CD4-positive, alpha-beta T cell (primary cell): Measurements from ENCODE around the gene SPTBN1. TPM values are rescaled to one million over a fixed set of nuclear protein-coding genes. Genes with fewer than 3 reads are reported as not detected.
A peak's percentile ranks its signal among the peaks of the same experiment; 100 is the strongest.

Experiments
- ATAC-seq: fragments of 200-7000 bp; cut with Tn5 transposase; one replicate; pipeline ENCODE4 v1.10.0; 2022; ENCODE audit warnings: mild to moderate bottlenecking; ENCODE audit not compliant: poor library complexity
- CTCF ChIA-PET: fragments of 350-600 bp; sonication (Branson Sonifier 250); formaldehyde crosslinking; loops from one replicate; lab custom pipeline; 2021; ENCODE audit warnings: antibody characterized with exemption, inconsistent platforms; lab: Charles Lee
- POLR2A ChIA-PET: fragments of 350-600 bp; sonication (Branson Sonifier 250); formaldehyde crosslinking; loops from one replicate; lab custom pipeline; 2021; ENCODE audit warnings: antibody characterized with exemption, inconsistent platforms; lab: Charles Lee
- DNase-seq, 14 experiments: peaks; one replicate each; pipeline ENCODE4 v3.0.0-alpha.2; 2013 to 2020; ENCODE audit warnings: mixed read lengths in 2 of 14
- H3K27ac ChIP-seq, 2 donors: one replicate each; pipeline versions ENCODE4 v1.5.1 to v1.7.0; 2013; ENCODE audit warnings: low read length in 2 of 2, low read depth in 1 of 2, mild to moderate bottlenecking in 1 of 2
- H3K27me3 ChIP-seq, 2 experiments: 1 replicate in 1 of 2; 2 replicates in 1 of 2; pipeline versions ENCODE4 v1.6.1 to v1.7.0; 2013; ENCODE audit warnings: low read length in 2 of 2, control low read depth in 1 of 2, mild to moderate bottlenecking in 1 of 2, moderate library complexity in 1 of 2; ENCODE audit not compliant: insufficient read depth in 2 of 2, control insufficient read depth in 1 of 2
- H3K36me3 ChIP-seq: one replicate; pipeline ENCODE4 v1.6.1; 2013; ENCODE audit warnings: low read length, control low read depth; ENCODE audit not compliant: insufficient read depth
- H3K4me1 ChIP-seq: one replicate; pipeline ENCODE4 v1.6.1; 2013; ENCODE audit warnings: low read length, control low read depth; ENCODE audit not compliant: insufficient read depth
- H3K4me3 ChIP-seq: one replicate; pipeline ENCODE4 v1.5.1; 2013; ENCODE audit warnings: mild to moderate bottlenecking, low read length, moderate library complexity
- H3K9me3 ChIP-seq, 2 experiments: 1 replicate in 1 of 2; 2 replicates in 1 of 2; pipeline versions ENCODE4 v1.6.1 to v1.7.0; 2013; ENCODE audit warnings: low read length in 2 of 2, mild to moderate bottlenecking in 2 of 2, control low read depth in 1 of 2, moderate library complexity in 1 of 2; ENCODE audit not compliant: control insufficient read depth in 1 of 2, insufficient read depth in 1 of 2
- H3K27ac Mint-ChIP-seq: one replicate; pipeline ENCODE4 v1.8.0; 2020; ENCODE audit warnings: mixed read lengths
- H3K27me3 Mint-ChIP-seq: one replicate; pipeline ENCODE4 v1.8.0; 2021; ENCODE audit warnings: mixed read lengths
- H3K36me3 Mint-ChIP-seq: one replicate; pipeline ENCODE4 v1.8.0; 2021; ENCODE audit warnings: low read depth, mixed read lengths
- H3K4me1 Mint-ChIP-seq: one replicate; pipeline ENCODE4 v1.8.0; 2021; ENCODE audit warnings: low read depth, mixed read lengths
- H3K4me3 Mint-ChIP-seq: one replicate; pipeline ENCODE4 v1.8.0; 2020; ENCODE audit warnings: mild to moderate bottlenecking, mixed read lengths
- H3K9me3 Mint-ChIP-seq: one replicate; pipeline ENCODE4 v1.8.0; 2020; ENCODE audit warnings: mixed read lengths
- intact Hi-C, 2 experiments: fragments of 100-400 bp; cut with DNase I in 1 of 2; cut with micrococcal nuclease in 1 of 2; formaldehyde crosslinking; loops; one replicate each; pipeline versions ENCODE4 v1.15.1 to v1.9.0; 2023 to 2025; cut with DNase I, micrococcal nuclease
- total RNA-seq, 174 experiments: library from RNA in 2 of 174; stranded (reverse) in 2 of 174; gene quantifications; one replicate each; pipeline ENCODE4 v1.2.3 and lab custom pipeline; 2021 to 2026
- TF ChIP-seq, protein P1 (sequence below): fragments of 200-600 bp; IDR thresholded peaks from one replicate; pipeline ENCODE4 v1.8.0; 2022; ENCODE audit warnings: antibody characterized with exemption, mild to moderate bottlenecking

SPTBN1 gene
- total RNA-seq, 2 experiments from 2014 or later: 156 to 166 TPM

DNA sequence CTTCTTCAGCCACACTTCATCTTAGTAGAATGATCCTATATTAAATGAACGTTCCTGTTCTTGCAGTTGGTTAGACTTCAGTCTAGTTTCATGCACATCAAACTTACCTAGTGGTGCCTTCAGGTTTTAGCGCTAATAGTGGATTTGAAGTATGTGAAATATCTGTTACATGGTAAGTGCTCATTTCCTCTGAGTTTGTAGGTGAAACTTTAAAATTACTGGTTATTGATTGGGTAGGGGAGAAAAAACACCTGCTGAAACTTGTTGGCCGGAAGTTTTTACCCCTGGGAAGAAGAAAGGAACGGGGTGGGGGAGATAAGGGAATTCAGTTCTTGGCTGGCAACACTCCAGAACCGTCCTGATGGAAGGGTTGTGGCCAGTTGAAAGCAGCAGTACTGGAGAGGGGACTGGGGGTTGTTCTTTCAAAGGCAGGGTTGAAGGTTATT lies 112.8 kb downstream of the SPTBN1 start:
- H3K4me1 Mint-ChIP-seq: peaks cover 95% of the 10 kb centered on the region
- H3K4me3 ChIP-seq: peak overlapping the region; percentile 31
- ChIA-PET POLR2A (interaction anchor here (0.9 to 2.1 kb wide), 4 partner anchors 10 to 31 kb away, joined by 3 to 30 read pairs (median 5); no protein-coding TSS in a partner anchor), CTCF (interaction anchor here (4.9 kb wide), 1 partner anchor 10 kb away, joined by 30 read pairs; no protein-coding TSS in a partner anchor)
- H3K27me3 Mint-ChIP-seq: no peaks in the 10 kb centered on the region
- H3K9me3 Mint-ChIP-seq: no peaks in the 10 kb centered on the region
- H3K27ac Mint-ChIP-seq: peak overlapping the region; percentile 96
- peaks cover 21% of the 10 kb centered on the region for H3K36me3 Mint-ChIP-seq
- peaks cover 4% of the 10 kb centered on the region for H3K36me3 ChIP-seq
- H3K27me3 ChIP-seq: no peaks in the 10 kb centered on the region
- peaks cover 80% of the 10 kb centered on the region for H3K4me1 ChIP-seq
- peak in 2 of 14 experiments; percentile 49 to 61 for DNase-seq
- intact Hi-C loops: loop anchor here in 1 of 2 experiments (1.0 kb wide), 1 partner anchor 9 kb away; no protein-coding TSS in a partner anchor
- peak overlapping the region; percentile 89 to 98 for H3K27ac ChIP-seq
- TF ChIP-seq, protein P1, sequence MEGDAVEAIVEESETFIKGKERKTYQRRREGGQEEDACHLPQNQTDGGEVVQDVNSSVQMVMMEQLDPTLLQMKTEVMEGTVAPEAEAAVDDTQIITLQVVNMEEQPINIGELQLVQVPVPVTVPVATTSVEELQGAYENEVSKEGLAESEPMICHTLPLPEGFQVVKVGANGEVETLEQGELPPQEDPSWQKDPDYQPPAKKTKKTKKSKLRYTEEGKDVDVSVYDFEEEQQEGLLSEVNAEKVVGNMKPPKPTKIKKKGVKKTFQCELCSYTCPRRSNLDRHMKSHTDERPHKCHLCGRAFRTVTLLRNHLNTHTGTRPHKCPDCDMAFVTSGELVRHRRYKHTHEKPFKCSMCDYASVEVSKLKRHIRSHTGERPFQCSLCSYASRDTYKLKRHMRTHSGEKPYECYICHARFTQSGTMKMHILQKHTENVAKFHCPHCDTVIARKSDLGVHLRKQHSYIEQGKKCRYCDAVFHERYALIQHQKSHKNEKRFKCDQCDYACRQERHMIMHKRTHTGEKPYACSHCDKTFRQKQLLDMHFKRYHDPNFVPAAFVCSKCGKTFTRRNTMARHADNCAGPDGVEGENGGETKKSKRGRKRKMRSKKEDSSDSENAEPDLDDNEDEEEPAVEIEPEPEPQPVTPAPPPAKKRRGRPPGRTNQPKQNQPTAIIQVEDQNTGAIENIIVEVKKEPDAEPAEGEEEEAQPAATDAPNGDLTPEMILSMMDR: no peak
- H3K4me3 Mint-ChIP-seq: peak overlapping the region; percentile 85
- ATAC-seq: no peak
- no peaks in the 10 kb centered on the region for H3K9me3 ChIP-seq

DNA sequence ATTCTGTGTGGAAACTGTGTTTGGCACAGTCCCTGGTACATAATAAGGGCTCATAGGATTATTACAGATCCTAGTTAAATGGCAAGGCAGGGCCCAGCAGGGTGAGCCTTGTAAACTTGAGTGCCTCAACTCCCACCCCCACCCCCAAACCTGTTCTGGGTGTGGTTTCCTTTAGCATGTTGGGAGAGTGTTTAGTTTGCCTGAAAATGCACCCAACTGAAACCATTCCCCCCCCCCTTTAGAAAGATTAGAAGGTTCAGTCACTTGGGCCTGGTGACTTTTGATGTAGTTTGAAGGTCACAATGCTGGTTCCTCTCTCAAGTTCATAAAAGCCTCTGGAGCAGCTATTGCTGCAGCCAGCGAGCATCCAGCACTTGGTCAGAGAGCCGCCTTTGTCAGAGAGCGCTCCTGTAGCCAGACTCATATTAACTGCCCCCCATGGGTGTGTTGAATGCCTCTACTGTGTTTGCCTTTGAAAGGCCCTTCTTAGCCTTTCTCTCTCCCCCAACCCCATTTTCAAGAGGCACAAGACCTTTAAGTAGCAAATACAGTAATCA lies 113.7 kb downstream of the SPTBN1 start:
- Histone ChIP-seq H3K36me3 (no peaks in the 10 kb centered on the region), H3K4me3 (peak overlapping the region; percentile 31), H3K27me3 (no peaks in the 10 kb centered on the region), H3K9me3 (no peaks in the 10 kb centered on the region), H3K4me1 (peaks cover 82% of the 10 kb centered on the region), H3K27ac (peak overlapping the region; percentile 89 to 98)
- ChIA-PET POLR2A (interaction anchor here (0.9 to 8.0 kb wide), 8 partner anchors 9 to 32 kb away, joined by 3 to 158 read pairs (median 5); no protein-coding TSS in a partner anchor), CTCF (interaction anchor here (4.9 kb wide), 1 partner anchor 11 kb away, joined by 30 read pairs; no protein-coding TSS in a partner anchor)
- peaks cover 95% of the 10 kb centered on the region for H3K4me1 Mint-ChIP-seq
- no peak for ATAC-seq
- no peaks in the 10 kb centered on the region for H3K9me3 Mint-ChIP-seq
- intact Hi-C loops: loop anchor here (1.0 to 10.0 kb wide), 3 partner anchors 10 to 1047 kb away; partner anchors contain the start of gene PPP4R3B (in 2 of the 2)
- H3K36me3 Mint-ChIP-seq: peaks cover 16% of the 10 kb centered on the region
- H3K4me3 Mint-ChIP-seq: peak overlapping the region; percentile 85
- H3K27me3 Mint-ChIP-seq: no peaks in the 10 kb centered on the region
- peak in 7 of 14 experiments; percentile 11 to 74 (median 50) for DNase-seq
- peak overlapping the region; percentile 96 for H3K27ac Mint-ChIP-seq
- TF ChIP-seq, protein P1: no peak

DNA sequence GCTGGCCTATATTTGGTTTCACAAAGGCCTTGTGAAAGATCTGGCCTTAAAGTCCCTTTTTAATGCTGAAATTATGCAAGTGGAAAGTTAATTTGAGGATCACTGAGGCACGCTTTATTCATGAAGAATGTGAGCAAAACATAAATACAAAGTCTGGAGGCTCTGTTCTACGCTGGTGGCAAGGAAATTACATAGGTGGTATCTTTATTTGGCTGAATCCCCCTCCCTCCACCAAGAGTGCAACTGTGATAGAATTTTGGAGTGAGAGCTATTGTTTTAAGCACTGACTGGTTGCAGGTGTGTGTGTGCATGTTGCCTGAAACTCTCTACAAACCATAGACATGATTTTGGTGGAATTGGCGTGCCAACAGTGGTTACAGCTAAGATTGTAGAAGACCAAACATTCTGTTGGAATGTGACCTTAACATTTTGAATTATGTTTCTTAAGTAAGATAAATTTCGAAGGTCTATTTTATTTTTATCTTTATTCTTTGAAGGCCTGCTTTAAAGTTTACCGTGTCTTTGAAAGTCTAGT lies 114.3 kb downstream of the SPTBN1 start:
- CTCF ChIA-PET: interaction anchor here (1.0 to 4.9 kb wide), 4 partner anchors 10 to 46 kb away, joined by 3 to 30 read pairs (median 4); no protein-coding TSS in a partner anchor
- H3K36me3 ChIP-seq: no peaks in the 10 kb centered on the region
- H3K4me3 Mint-ChIP-seq: peak overlapping the region; percentile 85
- peak overlapping the region; percentile 89 to 98 for H3K27ac ChIP-seq
- H3K4me1 Mint-ChIP-seq: peaks cover 95% of the 10 kb centered on the region
- peaks cover 84% of the 10 kb centered on the region for H3K4me1 ChIP-seq
- intact Hi-C loops: loop anchor here (5.0 to 10.0 kb wide), 2 partner anchors 1044 to 1047 kb away; partner anchors contain the start of gene PPP4R3B (in 2 of the 2)
- no peaks in the 10 kb centered on the region for H3K27me3 ChIP-seq
- POLR2A ChIA-PET: interaction anchor here (1.0 to 8.0 kb wide), 6 partner anchors 10 to 36 kb away, joined by 3 to 158 read pairs (median 6); no protein-coding TSS in a partner anchor
- H3K27me3 Mint-ChIP-seq: no peaks in the 10 kb centered on the region
- DNase-seq: no peak
- TF ChIP-seq, protein P1: no peak
- H3K36me3 Mint-ChIP-seq: peaks cover 16% of the 10 kb centered on the region
- peak overlapping the region; percentile 96 for H3K27ac Mint-ChIP-seq
- no peaks in the 10 kb centered on the region for H3K9me3 Mint-ChIP-seq
- peak overlapping the region; percentile 31 for H3K4me3 ChIP-seq
- no peaks in the 10 kb centered on the region for H3K9me3 ChIP-seq
- ATAC-seq: no peak
